ENCODE results near the gene SPATA13. TPM values are rescaled to one million over a fixed set of nuclear protein-coding genes. Genes with fewer than 3 reads are reported as not detected.
"Not testable (repeated sequence)": the region's sequence is repeated elsewhere in the genome, so short reads cannot be mapped to it uniquely, and the experiment has no call there.

Gene SPATA13
- total and polyA plus RNA-seq, 2 experiments from 2014 or later = 2.4 to 4.6 TPM

DNA sequence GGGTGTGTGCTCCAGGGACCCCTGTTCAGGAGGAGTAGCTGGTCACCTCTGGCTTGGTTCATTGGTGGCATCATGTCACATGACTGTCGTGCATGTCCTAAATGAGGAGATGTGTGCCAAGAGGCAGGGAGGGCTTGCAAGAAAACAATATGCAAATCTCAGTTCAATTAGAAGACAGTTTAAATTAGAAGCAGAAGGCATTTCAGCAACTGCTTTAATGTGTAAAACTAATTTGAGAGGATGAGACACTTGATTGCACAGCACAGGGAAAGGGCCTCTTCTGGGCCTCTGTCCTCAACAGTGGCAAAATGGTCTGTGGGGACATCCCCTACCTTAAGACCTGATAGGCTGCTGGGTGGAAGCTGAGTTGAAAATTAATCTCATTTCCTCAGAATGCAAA is 54.6 kb downstream of the SPATA13 start:
- no peak overlapping the region for H3K4me2 ChIP-seq (ENCODE audit: unreplicated experiment)
- H3K9ac ChIP-seq = no peak overlapping the region
- no peaks in the 10 kb centered on the region for H3F3A ChIP-seq (ENCODE audit: insufficient read depth)
- 8 to 27% methylated on average over 1 of the region's 1 CpG for WGBS, 2 experiments (ENCODE audit: low coverage in 1 of 2, low lambda C conversion rate in 2 of 2, missing lambda C conversion rate in 2 of 2)
- H4K20me1 ChIP-seq (ENCODE audit: insufficient read depth) = no peaks in the 10 kb centered on the region
- H3K27me3 ChIP-seq (replicated peaks; ENCODE audit: insufficient read depth) = no peaks in the 10 kb centered on the region
- H3K9me3 ChIP-seq (ENCODE audit: low read depth) = no peaks in the 10 kb centered on the region
- in situ Hi-C loops (cut with MboI) = no loop called here
- no peak overlapping the region for H3K4me3 ChIP-seq
- H3K4me1 ChIP-seq (ENCODE audit: insufficient read depth) = 0 out of 2 replicates have a peak, but pooled peaks cover 5% of the 10 kb centered on the region
- peaks cover 7% of the 10 kb centered on the region for H3K79me2 ChIP-seq (ENCODE audit: insufficient read depth)
- TF ChIP-seq EZH2 (IDR thresholded peaks at IDR 0.05; ENCODE audit: insufficient read depth, poor library complexity, severe bottlenecking) (no peak), EZH2phosphoT487 (IDR thresholded peaks at IDR 0.05; ENCODE audit: insufficient read depth, low read depth) (no peak)
- H3K9me2 ChIP-seq (ENCODE audit: insufficient read depth) = no peaks in the 10 kb centered on the region
- no peak overlapping the region for H2AFZ ChIP-seq
- no peak for DNase-seq
- no peaks in the 10 kb centered on the region for H3K36me3 ChIP-seq (ENCODE audit: low read depth)
- H3K27ac ChIP-seq = no peak overlapping the region

DNA sequence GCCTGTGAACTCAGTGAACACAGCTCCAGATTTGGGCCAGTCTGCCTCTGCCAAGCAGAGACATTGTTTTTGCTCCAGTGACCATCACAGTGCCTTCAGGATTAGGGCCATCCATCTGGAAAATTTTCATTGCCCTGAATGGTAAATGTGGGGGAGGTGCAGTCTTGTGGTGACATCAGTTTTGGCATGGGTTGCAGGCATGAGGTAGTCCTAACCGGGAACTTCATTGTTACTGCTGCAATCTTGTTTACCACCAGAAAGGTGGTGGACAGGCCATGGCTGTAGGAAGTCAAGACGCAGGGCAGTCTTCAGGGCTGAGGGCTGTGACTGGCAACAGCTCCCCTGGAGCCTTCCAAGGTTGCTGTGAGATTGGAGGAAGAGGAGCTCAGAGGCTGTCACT is 55.2 kb downstream of the SPATA13 start:
- Histone ChIP-seq H3K27ac (no peak overlapping the region), H3K79me2 (ENCODE audit: insufficient read depth) (peaks cover 5% of the 10 kb centered on the region), H3K4me1 (ENCODE audit: insufficient read depth) (0 out of 2 replicates have a peak, but pooled peaks cover 5% of the 10 kb centered on the region), H3K9me3 (ENCODE audit: low read depth) (no peaks in the 10 kb centered on the region), H4K20me1 (ENCODE audit: insufficient read depth) (no peaks in the 10 kb centered on the region), H3F3A (ENCODE audit: insufficient read depth) (no peaks in the 10 kb centered on the region), H3K36me3 (ENCODE audit: low read depth) (no peaks in the 10 kb centered on the region), H3K4me3 (no peak overlapping the region), H3K4me2 (ENCODE audit: unreplicated experiment) (no peak overlapping the region), H3K9me2 (ENCODE audit: insufficient read depth) (no peaks in the 10 kb centered on the region), H3K27me3 (replicated peaks; ENCODE audit: insufficient read depth) (no peaks in the 10 kb centered on the region), H2AFZ (no peak overlapping the region), H3K9ac (no peak overlapping the region)
- in situ Hi-C loops (cut with MboI) = no loop called here
- TF ChIP-seq EZH2phosphoT487 (IDR thresholded peaks at IDR 0.05; ENCODE audit: insufficient read depth, low read depth) = no peak
- no peak for TF ChIP-seq EZH2 (IDR thresholded peaks at IDR 0.05; ENCODE audit: insufficient read depth, poor library complexity, severe bottlenecking)
- peak; percentile 69 for DNase-seq
- 29 to 47% methylated on average over 2 of the region's 2 CpGs for WGBS, 2 experiments (ENCODE audit: low coverage in 1 of 2, low lambda C conversion rate in 2 of 2, missing lambda C conversion rate in 2 of 2)

DNA sequence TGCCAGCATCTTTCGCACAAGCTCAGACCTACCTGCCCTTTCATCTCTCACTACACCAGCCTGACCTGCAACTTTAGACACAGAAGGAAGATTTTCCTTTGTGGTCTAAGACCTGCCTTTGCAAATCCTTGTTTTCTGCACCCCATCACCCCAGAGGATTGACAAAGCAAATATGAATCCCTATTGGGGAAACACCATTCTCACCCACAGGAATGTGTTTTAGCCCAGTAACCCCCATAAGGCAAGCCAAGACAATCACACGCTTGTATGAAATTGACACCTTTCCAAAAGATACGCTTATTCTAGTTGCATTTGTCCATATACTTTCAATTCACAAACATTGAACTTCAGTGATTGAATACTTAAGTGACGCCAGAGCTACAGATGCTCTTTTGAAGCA is 55.7 kb downstream of the SPATA13 start:
- Histone ChIP-seq H2AFZ (no peak overlapping the region), H3K27me3 (replicated peaks; ENCODE audit: insufficient read depth) (no peaks in the 10 kb centered on the region), H3K4me1 (ENCODE audit: insufficient read depth) (0 out of 2 replicates have a peak, but pooled peaks cover 5% of the 10 kb centered on the region), H3K4me2 (ENCODE audit: unreplicated experiment) (no peak overlapping the region), H3F3A (ENCODE audit: insufficient read depth) (no peaks in the 10 kb centered on the region), H3K79me2 (ENCODE audit: insufficient read depth) (peaks cover under 1% of the 10 kb centered on the region), H3K4me3 (no peak overlapping the region), H3K9ac (no peak overlapping the region), H3K9me3 (ENCODE audit: low read depth) (no peaks in the 10 kb centered on the region), H3K27ac (no peak overlapping the region), H3K9me2 (ENCODE audit: insufficient read depth) (no peaks in the 10 kb centered on the region), H4K20me1 (ENCODE audit: insufficient read depth) (no peaks in the 10 kb centered on the region), H3K36me3 (ENCODE audit: low read depth) (no peaks in the 10 kb centered on the region)
- 97 to 99% methylated on average over 4 of the region's 4 CpGs for WGBS, 2 experiments (ENCODE audit: low coverage in 1 of 2, low lambda C conversion rate in 2 of 2, missing lambda C conversion rate in 2 of 2)
- TF ChIP-seq EZH2 (IDR thresholded peaks at IDR 0.05; ENCODE audit: insufficient read depth, poor library complexity, severe bottlenecking) (no peak), EZH2phosphoT487 (IDR thresholded peaks at IDR 0.05; ENCODE audit: insufficient read depth, low read depth) (no peak)
- in situ Hi-C loops (cut with MboI) = no loop called here
- DNase-seq = no peak

DNA sequence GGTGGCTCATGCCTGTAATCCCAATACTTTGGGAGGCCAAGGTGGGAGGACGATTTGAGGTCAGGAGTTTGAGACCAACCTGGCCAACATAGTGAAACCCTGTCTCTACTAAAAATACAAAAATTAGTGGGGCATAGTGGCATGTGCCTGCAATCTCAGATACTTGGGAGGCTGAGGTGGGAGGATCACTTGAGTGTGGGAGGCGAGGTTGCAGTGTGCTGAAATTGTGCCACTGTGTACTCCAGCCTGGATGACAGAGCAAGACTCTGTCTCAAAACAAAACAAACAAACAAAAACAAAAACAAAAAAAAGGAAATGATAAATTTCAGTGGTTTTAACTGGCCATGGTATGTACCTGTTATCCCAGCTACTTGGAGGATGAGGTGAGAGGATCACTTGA is 56.3 kb downstream of the SPATA13 start:
- H3K4me3 ChIP-seq; H3K9me2 ChIP-seq (ENCODE audit: insufficient read depth); H3K27ac ChIP-seq; DNase-seq; H3K9ac ChIP-seq; H3K79me2 ChIP-seq (ENCODE audit: insufficient read depth); in situ Hi-C loops (cut with MboI); H2AFZ ChIP-seq; H3K36me3 ChIP-seq (ENCODE audit: low read depth); H3K4me1 ChIP-seq (ENCODE audit: insufficient read depth); H4K20me1 ChIP-seq (ENCODE audit: insufficient read depth); H3F3A ChIP-seq (ENCODE audit: insufficient read depth); H3K27me3 ChIP-seq (replicated peaks; ENCODE audit: insufficient read depth); H3K9me3 ChIP-seq (ENCODE audit: low read depth); H3K4me2 ChIP-seq (ENCODE audit: unreplicated experiment): not testable (repeated sequence)
- 77 to 83% methylated on average over 2 of the region's 2 CpGs for WGBS, 2 experiments (ENCODE audit: low coverage in 1 of 2, low lambda C conversion rate in 2 of 2, missing lambda C conversion rate in 2 of 2)

Measured in GM23248 (cell line).